GM21390 (cell line): Measurements from ENCODE around the gene TACSTD2.
"Not testable (repeated sequence)": the region's sequence is repeated elsewhere in the genome, so short reads cannot be mapped to it uniquely, and the experiment has no call there.

ENCODE experiments used
- ATAC-seq: cut with Tn5 transposase; IDR thresholded peaks from one replicate; pipeline ENCODE4 v1.9.1; 2021; ENCODE audit not compliant: unreplicated experiment

Gene TACSTD2

GRCh38 chr1:58568271-58568860 is 8.7 kb downstream of the TACSTD2 start:
- ATAC-seq, result no peak

- no peak for ATAC-seq
These were observed 10.7 kb downstream of the TACSTD2 start for GRCh38 chr1:58566339-58566738.

- not testable (repeated sequence) for ATAC-seq
These were observed 13.3 kb downstream of the TACSTD2 start for GRCh38 chr1:58563715-58564114.

GRCh38 chr1:58561633-58562032 is 15.4 kb downstream of the TACSTD2 start:
- ATAC-seq, result no peak

GRCh38 chr1:58555393-58555792 is 21.7 kb downstream of the TACSTD2 start:
- ATAC-seq, result no peak

- no peak for ATAC-seq
These were observed 25.6 kb downstream of the TACSTD2 start for GRCh38 chr1:58551186-58552140.

GRCh38 chr1:58549291-58549690 is 27.8 kb downstream of the TACSTD2 start:
- ATAC-seq, result not testable (repeated sequence)

GRCh38 chr1:58548371-58548770 is 28.7 kb downstream of the TACSTD2 start:
- no peak for ATAC-seq

GRCh38 chr1:58546520-58547308 is 30.3 kb downstream of the TACSTD2 start, which contains the start of gene OMA1:
TSS of gene OMA1 (minus strand) at chr1:58546726. CDS start at chr1:58539294, 7,432 bp downstream.
- ATAC-seq, result peak; percentile 97

- ATAC-seq, result peak; percentile 57
These were observed 31.2 kb downstream of the TACSTD2 start for GRCh38 chr1:58545591-58546519.

GRCh38 chr1:58543260-58543659 is 33.8 kb downstream of the TACSTD2 start:
- no peak for ATAC-seq

GRCh38 chr1:58539553-58539952 is 37.5 kb downstream of the TACSTD2 start:
- ATAC-seq, result no peak

GRCh38 chr1:58538821-58539220 is 38.2 kb downstream of the TACSTD2 start:
- ATAC-seq, result no peak

- ATAC-seq, result not testable (repeated sequence)
These were observed 45.2 kb downstream of the TACSTD2 start for GRCh38 chr1:58531842-58532241.

- ATAC-seq, result no peak
These were observed 47.8 kb downstream of the TACSTD2 start for GRCh38 chr1:58529284-58529683.

- ATAC-seq, result no peak
These were observed 48.5 kb downstream of the TACSTD2 start for GRCh38 chr1:58528518-58528917.
